ENCODE data around the gene SNW1. TPM values are rescaled to one million over a fixed set of nuclear protein-coding genes. Genes with fewer than 3 reads are reported as not detected.

The SNW1 gene
- total RNA-seq, 1 donor from 2014 or later = 71.8 TPM

DNA sequence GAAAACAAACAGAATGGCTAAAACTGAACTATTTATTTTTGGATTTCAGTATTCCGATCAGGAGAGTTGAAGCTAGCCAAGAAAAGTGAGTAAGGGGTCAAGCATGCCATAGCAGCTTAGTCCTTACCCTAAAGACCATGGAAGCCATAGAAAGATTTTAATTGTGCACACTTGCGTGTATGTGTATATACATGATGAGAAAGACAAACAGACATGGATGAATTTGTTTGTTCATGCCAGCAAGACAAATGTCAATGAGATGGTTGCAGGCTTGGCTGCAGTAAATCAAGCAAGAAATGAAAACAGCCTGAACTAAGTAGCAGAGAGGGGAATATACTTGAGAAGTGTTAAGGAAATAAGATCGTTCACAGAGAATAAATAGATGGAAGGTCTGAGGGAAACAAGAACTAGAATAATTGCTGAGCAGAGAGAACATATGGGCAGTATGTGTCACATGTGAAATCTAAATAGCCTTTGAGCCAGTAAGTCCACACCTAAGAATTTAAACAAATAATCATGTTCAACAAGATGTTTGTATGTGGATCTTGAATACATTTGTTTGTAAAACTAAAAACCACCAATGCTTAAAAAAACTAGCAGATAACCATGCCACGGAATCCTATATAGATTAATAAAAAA lies 14.8 kb downstream of the SNW1 start:
- no peak overlapping the region for H3K4me3 Mint-ChIP-seq (ENCODE audit: unreplicated experiment)
- no peaks in the 10 kb centered on the region for H3K4me1 Mint-ChIP-seq (ENCODE audit: low read depth, unreplicated experiment)
- H3K9me3 Mint-ChIP-seq (ENCODE audit: unreplicated experiment) = no peaks in the 10 kb centered on the region
- no peaks in the 10 kb centered on the region for H3K27me3 Mint-ChIP-seq (ENCODE audit: unreplicated experiment)
- H3K36me3 Mint-ChIP-seq (ENCODE audit: unreplicated experiment) = peaks cover 25% of the 10 kb centered on the region
- DNase-seq = no peak
- no peak overlapping the region for H3K27ac Mint-ChIP-seq (ENCODE audit: unreplicated experiment)
- TF ChIP-seq, protein P1, sequence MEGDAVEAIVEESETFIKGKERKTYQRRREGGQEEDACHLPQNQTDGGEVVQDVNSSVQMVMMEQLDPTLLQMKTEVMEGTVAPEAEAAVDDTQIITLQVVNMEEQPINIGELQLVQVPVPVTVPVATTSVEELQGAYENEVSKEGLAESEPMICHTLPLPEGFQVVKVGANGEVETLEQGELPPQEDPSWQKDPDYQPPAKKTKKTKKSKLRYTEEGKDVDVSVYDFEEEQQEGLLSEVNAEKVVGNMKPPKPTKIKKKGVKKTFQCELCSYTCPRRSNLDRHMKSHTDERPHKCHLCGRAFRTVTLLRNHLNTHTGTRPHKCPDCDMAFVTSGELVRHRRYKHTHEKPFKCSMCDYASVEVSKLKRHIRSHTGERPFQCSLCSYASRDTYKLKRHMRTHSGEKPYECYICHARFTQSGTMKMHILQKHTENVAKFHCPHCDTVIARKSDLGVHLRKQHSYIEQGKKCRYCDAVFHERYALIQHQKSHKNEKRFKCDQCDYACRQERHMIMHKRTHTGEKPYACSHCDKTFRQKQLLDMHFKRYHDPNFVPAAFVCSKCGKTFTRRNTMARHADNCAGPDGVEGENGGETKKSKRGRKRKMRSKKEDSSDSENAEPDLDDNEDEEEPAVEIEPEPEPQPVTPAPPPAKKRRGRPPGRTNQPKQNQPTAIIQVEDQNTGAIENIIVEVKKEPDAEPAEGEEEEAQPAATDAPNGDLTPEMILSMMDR (IDR thresholded peaks at IDR 0.05; ENCODE audit: partially characterized antibody, unreplicated experiment) = no peak

DNA sequence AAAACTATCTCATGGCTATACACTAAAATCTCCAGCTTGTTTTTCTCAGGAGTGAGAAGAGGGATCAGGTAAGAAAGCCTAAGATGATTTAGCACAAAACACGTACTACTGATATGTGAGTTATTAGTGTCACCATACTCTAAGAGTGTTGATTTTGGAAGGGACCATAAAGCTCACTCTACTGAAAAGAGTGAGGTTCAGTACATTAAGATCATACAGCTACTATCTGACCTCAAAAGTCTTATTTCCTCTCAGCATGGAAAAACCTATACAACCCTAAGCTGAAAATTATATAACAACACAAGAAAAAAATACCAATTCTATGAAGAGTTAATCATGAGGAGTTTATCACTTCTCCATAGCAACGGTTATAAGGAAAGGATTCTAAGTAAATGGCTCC lies 19.5 kb downstream of the SNW1 start:
- Mint-ChIP-seq H3K4me1 (ENCODE audit: low read depth, unreplicated experiment) (no peaks in the 10 kb centered on the region), H3K27ac (ENCODE audit: unreplicated experiment) (no peak overlapping the region), H3K4me3 (ENCODE audit: unreplicated experiment) (no peak overlapping the region), H3K36me3 (ENCODE audit: unreplicated experiment) (peaks cover 5% of the 10 kb centered on the region), H3K27me3 (ENCODE audit: unreplicated experiment) (no peaks in the 10 kb centered on the region), H3K9me3 (ENCODE audit: unreplicated experiment) (no peaks in the 10 kb centered on the region)
- DNase-seq = no peak
- TF ChIP-seq, protein P1 (IDR thresholded peaks at IDR 0.05; ENCODE audit: partially characterized antibody, unreplicated experiment) = no peak

DNA sequence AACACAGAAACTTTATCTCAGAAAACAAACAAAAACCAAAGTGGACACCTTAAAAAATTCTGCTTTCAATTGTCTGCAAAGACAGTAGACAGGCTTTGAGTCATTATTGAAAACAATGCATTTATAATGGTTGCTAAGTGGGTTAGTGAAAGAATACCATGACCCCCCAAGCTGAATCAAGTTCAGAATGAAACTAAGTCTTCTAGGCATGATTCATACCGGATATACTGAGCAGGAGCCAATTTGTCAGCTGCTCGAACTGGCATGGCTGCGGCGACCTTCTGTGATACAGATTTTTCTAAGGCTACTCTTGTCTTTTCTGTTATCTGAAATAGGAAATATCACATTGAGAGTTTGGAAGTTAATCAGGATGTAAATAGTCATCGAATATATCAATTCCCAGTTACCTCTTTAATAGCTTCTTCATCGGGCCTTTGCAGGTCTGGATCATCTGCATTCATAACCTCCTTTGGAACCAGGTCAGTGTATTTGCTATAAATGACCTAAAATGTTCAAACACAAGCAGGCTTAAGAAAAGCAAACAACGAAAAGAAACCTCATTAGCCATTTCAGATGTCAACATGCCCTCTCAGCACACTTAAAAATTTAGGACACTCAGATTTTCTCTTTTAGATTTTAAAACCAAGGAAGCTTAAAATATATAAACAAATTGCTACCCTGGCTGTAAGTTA lies 22.3 kb downstream of the SNW1 start:
- Mint-ChIP-seq H3K36me3 (ENCODE audit: unreplicated experiment) (no peaks in the 10 kb centered on the region), H3K4me3 (ENCODE audit: unreplicated experiment) (no peak overlapping the region), H3K9me3 (ENCODE audit: unreplicated experiment) (no peaks in the 10 kb centered on the region), H3K4me1 (ENCODE audit: low read depth, unreplicated experiment) (no peaks in the 10 kb centered on the region), H3K27ac (ENCODE audit: unreplicated experiment) (no peak overlapping the region), H3K27me3 (ENCODE audit: unreplicated experiment) (no peaks in the 10 kb centered on the region)
- TF ChIP-seq, protein P1 (IDR thresholded peaks at IDR 0.05; ENCODE audit: partially characterized antibody, unreplicated experiment) = no peak
- DNase-seq = no peak

DNA sequence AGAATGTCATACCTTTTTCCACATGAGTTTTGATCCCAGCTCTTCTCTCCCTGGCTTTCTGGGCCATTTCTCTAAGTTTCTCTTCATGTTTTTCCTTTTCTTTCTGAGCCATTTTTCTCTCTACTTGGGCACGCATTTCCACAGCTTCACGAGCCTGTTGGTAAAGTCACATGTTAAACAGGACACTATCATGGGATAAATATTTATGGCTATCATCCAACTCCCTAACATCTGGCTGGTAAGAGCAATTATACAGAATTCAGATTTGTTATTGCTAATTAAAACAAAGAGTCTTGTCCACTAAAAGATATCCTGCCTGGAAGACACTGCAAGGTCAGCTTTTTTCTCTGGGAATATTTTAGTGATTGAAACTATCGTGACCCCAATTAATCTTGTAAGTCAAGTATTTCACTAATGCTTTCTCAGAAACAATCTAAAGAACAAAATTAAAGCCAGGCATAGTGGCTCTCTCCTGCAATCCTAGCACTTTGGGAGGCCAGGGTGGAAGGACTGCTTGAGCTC lies 29.9 kb downstream of the SNW1 start:
- no peak overlapping the region for H3K4me3 Mint-ChIP-seq (ENCODE audit: unreplicated experiment)
- H3K27me3 Mint-ChIP-seq (ENCODE audit: unreplicated experiment) = no peaks in the 10 kb centered on the region
- H3K36me3 Mint-ChIP-seq (ENCODE audit: unreplicated experiment) = no peaks in the 10 kb centered on the region
- no peak overlapping the region for H3K27ac Mint-ChIP-seq (ENCODE audit: unreplicated experiment)
- DNase-seq = no peak
- no peaks in the 10 kb centered on the region for H3K9me3 Mint-ChIP-seq (ENCODE audit: unreplicated experiment)
- no peaks in the 10 kb centered on the region for H3K4me1 Mint-ChIP-seq (ENCODE audit: low read depth, unreplicated experiment)
- TF ChIP-seq, protein P1 (IDR thresholded peaks at IDR 0.05; ENCODE audit: partially characterized antibody, unreplicated experiment) = no peak

DNA sequence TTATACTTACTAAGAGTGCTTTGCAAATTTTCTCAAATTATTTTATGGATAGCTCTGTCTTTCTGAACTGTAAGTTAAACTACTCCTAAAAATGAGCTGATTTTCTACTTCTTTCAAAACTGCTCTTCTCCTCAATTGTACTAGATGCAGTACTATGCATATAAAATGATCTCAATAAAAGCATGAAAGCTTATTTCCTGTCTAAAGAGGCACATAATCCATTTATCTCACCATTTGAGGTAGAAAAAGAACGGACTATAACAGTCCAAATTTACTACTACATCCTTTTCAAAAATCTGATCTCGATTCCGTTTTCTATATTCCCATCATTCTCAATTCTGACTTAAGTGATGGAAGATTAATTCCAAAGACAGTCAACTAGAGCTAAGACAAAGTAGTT lies 38.7 kb downstream of the SNW1 start:
- Mint-ChIP-seq H3K9me3 (ENCODE audit: unreplicated experiment) (no peaks in the 10 kb centered on the region), H3K4me3 (ENCODE audit: unreplicated experiment) (no peak overlapping the region), H3K27ac (ENCODE audit: unreplicated experiment) (no peak overlapping the region), H3K27me3 (ENCODE audit: unreplicated experiment) (no peaks in the 10 kb centered on the region), H3K4me1 (ENCODE audit: low read depth, unreplicated experiment) (no peaks in the 10 kb centered on the region), H3K36me3 (ENCODE audit: unreplicated experiment) (peaks cover 4% of the 10 kb centered on the region)
- no peak for DNase-seq
- TF ChIP-seq, protein P1 (IDR thresholded peaks at IDR 0.05; ENCODE audit: partially characterized antibody, unreplicated experiment) = no peak
